Measurements from ENCODE around the gene PNKD.
A peak's percentile ranks its signal among the peaks of the same experiment; 100 is the strongest.

Gene PNKD

DNA sequence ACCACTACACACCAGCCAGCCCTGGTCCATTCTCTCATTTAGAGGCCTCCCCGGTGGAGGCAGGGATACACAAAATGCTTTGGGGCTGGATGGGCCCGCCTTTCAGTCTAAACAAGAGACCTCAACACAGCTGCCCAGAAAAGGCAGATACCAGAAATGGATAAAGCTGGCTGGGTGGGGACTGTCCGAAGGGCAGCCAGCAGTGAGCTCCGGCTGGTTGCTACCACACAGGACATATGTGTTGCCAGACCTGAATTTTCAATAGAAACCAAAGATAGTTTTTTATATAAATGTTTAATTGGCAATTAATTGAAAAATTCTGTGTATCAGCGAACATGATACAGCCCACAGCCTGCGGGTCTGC is 8.1 kb upstream of the PNKD start:
- H3K4me3 ChIP-seq (ENCODE audit: low read depth, low read length): peak overlapping the region; percentile 35
- TF ChIP-seq, protein P1, sequence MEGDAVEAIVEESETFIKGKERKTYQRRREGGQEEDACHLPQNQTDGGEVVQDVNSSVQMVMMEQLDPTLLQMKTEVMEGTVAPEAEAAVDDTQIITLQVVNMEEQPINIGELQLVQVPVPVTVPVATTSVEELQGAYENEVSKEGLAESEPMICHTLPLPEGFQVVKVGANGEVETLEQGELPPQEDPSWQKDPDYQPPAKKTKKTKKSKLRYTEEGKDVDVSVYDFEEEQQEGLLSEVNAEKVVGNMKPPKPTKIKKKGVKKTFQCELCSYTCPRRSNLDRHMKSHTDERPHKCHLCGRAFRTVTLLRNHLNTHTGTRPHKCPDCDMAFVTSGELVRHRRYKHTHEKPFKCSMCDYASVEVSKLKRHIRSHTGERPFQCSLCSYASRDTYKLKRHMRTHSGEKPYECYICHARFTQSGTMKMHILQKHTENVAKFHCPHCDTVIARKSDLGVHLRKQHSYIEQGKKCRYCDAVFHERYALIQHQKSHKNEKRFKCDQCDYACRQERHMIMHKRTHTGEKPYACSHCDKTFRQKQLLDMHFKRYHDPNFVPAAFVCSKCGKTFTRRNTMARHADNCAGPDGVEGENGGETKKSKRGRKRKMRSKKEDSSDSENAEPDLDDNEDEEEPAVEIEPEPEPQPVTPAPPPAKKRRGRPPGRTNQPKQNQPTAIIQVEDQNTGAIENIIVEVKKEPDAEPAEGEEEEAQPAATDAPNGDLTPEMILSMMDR (IDR thresholded peaks at IDR 0.05; ENCODE audit: low read depth, low read length): no peak

DNA sequence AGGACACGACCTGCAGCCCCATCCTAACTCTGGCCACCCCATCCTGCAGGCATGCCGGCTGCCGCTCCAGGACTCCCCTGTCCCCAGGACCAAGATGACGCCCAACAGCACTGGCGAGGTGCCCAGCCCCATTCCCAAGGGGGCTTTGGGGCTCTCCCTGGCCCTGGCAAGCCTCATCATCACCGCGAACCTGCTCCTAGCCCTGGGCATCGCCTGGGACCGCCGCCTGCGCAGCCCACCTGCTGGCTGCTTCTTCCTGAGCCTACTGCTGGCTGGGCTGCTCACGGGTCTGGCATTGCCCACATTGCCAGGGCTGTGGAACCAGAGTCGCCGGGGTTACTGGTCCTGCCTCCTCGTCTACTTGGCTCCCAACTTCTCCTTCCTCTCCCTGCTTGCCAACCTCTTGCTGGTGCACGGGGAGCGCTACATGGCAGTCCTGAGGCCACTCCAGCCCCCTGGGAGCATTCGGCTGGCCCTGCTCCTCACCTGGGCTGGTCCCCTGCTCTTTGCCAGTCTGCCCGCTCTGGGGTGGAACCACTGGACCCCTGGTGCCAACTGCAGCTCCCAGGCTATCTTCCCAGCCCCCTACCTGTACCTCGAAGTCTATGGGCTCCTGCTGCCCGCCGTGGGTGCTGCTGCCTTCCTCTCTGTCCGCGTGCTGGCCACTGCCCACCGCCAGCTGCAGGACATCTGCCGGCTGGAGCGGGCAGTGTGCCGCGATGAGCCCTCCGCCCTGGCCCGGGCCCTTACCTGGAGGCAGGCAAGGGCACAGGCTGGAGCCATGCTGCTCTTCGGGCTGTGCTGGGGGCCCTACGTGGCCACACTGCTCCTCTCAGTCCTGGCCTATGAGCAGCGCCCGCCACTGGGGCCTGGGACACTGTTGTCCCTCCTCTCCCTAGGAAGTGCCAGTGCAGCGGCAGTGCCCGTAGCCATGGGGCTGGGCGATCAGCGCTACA is 7.4 kb upstream of the PNKD start:
- Histone ChIP-seq H3K4me3 (ENCODE audit: low read depth, low read length) (peak overlapping the region; percentile 35; the same call in 1 of the 2 replicates), H3K36me3 (peaks cover 14% of the 10 kb centered on the region), H3K27me3 (no peaks in the 10 kb centered on the region), H3K9me3 (no peaks in the 10 kb centered on the region), H3K4me1 (peaks cover 45% of the 10 kb centered on the region)
- TF ChIP-seq, protein P1 (IDR thresholded peaks at IDR 0.05; ENCODE audit: low read depth, low read length): no peak
- DNase-seq: peak; percentile 80

More for the DNA sequence above, 8.1 kb upstream of the PNKD start:
- no peaks in the 10 kb centered on the region for H3K27me3 ChIP-seq
- no peaks in the 10 kb centered on the region for H3K9me3 ChIP-seq
- no peak for DNase-seq
- peaks cover 45% of the 10 kb centered on the region for H3K4me1 ChIP-seq
- peaks cover 14% of the 10 kb centered on the region for H3K36me3 ChIP-seq

DNA sequence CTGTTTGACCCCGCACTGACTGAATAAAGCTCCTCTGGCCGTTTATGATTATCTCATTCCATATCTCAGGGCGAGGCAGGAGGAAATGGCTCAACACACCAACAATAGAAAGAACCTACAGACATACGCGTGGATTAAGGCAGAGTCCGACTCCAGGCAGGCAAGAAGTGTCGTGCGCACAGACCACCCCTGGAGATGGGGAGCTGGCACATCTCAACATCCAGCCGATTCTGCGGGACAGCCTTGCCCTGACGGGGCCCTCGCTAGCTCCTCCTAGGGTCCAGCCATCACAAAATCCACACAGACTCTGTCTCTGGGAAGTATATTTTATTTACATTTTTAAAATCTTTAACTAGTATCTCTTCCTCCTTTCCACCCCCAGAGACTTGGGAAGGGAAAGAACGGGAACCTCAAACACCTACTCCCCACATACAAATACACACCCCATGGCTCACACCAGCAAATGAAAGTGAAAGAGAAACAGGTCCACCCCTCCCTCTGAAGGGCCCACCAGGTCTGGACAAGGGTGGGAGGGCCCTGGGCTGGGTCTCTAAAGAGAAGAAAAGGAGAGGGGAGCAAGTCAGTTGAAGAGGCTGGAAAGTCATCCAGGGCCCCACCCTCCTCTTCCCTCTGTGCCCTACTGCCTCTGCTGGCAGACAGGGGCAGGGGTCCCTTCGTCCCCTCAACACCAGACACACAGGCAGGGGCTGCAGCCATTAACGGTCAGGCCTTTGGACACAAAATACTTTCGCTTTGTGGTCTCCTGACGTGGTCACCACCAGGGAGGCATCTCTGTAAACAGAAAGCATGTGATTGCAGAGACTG is 6.3 kb upstream of the PNKD start:
- Histone ChIP-seq H3K9me3 (no peaks in the 10 kb centered on the region), H3K4me3 (ENCODE audit: low read depth, low read length) (no peak overlapping the region), H3K36me3 (peaks cover 14% of the 10 kb centered on the region), H3K4me1 (peaks cover 38% of the 10 kb centered on the region), H3K27me3 (no peaks in the 10 kb centered on the region)
- TF ChIP-seq, protein P1 (IDR thresholded peaks at IDR 0.05; ENCODE audit: low read depth, low read length): peak; percentile 29
- no peak for DNase-seq

GRCh38 chr2:218264773-218265561 is 5.4 kb upstream of the PNKD start:
- peaks cover 14% of the 10 kb centered on the region for H3K36me3 ChIP-seq
- TF ChIP-seq, protein P1 (IDR thresholded peaks at IDR 0.05; ENCODE audit: low read depth, low read length): no peak
- H3K27me3 ChIP-seq: no peaks in the 10 kb centered on the region
- peaks cover 31% of the 10 kb centered on the region for H3K4me1 ChIP-seq
- DNase-seq: no peak
- no peak overlapping the region for H3K4me3 ChIP-seq (ENCODE audit: low read depth, low read length)
- H3K9me3 ChIP-seq: no peaks in the 10 kb centered on the region

DNA sequence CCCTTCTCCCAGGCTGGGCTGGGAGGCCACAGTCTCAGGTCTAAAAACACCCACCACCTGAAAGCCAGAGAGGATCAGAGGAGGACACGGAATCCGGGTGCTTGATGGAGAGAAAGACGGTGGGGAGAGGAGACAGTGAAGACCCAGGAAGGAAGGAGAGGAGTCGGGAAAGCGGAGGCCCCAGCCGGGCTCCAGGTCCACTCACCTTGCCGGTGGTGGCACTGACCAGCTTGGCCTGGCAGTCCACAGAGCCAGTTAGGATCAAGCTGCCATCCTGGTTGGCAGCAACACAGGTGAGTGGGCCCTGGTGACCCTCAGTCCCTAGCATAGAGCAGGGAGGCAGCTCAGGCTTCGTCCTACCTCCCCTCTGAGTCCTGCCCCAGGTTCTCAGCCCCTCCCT is 4.7 kb upstream of the PNKD start:
- Histone ChIP-seq H3K9me3 (no peaks in the 10 kb centered on the region), H3K36me3 (peaks cover 14% of the 10 kb centered on the region), H3K27me3 (no peaks in the 10 kb centered on the region), H3K4me1 (peaks cover 25% of the 10 kb centered on the region), H3K4me3 (ENCODE audit: low read depth, low read length) (no peak overlapping the region)
- no peak for DNase-seq
- TF ChIP-seq, protein P1 (IDR thresholded peaks at IDR 0.05; ENCODE audit: low read depth, low read length): no peak

All from BE2C (cell line).